ENCODE measurements around the gene PRDX3. TPM values are rescaled to one million over a fixed set of nuclear protein-coding genes. Genes with fewer than 3 reads are reported as not detected.
A peak's percentile ranks its signal among the peaks of the same experiment; 100 is the strongest.

PRDX3 gene
- total RNA-seq, 1 donor from 2014 or later = 103 TPM

GRCh38 chr10:119216127-119216526 lies 37.5 kb upstream of the PRDX3 start:
- TF ChIP-seq CTCF (IDR thresholded peaks at IDR 0.05; ENCODE audit: partially characterized antibody, unreplicated experiment) = no peak
- Mint-ChIP-seq H3K27ac (ENCODE audit: unreplicated experiment) (no peak overlapping the region), H3K27me3 (ENCODE audit: unreplicated experiment) (peaks cover 2% of the 10 kb centered on the region), H3K9me3 (ENCODE audit: unreplicated experiment) (peaks cover 2% of the 10 kb centered on the region), H3K4me3 (ENCODE audit: unreplicated experiment) (no peak overlapping the region), H3K4me1 (ENCODE audit: low read depth, unreplicated experiment) (peaks cover 22% of the 10 kb centered on the region), H3K36me3 (ENCODE audit: unreplicated experiment) (no peaks in the 10 kb centered on the region)
- DNase-seq = no peak

GRCh38 chr10:119215371-119215770 lies 36.8 kb upstream of the PRDX3 start:
- Mint-ChIP-seq H3K27ac (ENCODE audit: unreplicated experiment) (no peak overlapping the region), H3K4me1 (ENCODE audit: low read depth, unreplicated experiment) (peaks cover 27% of the 10 kb centered on the region), H3K9me3 (ENCODE audit: unreplicated experiment) (peaks cover 2% of the 10 kb centered on the region), H3K36me3 (ENCODE audit: unreplicated experiment) (no peaks in the 10 kb centered on the region), H3K27me3 (ENCODE audit: unreplicated experiment) (peaks cover 2% of the 10 kb centered on the region), H3K4me3 (ENCODE audit: unreplicated experiment) (no peak overlapping the region)
- no peak for DNase-seq
- TF ChIP-seq CTCF (IDR thresholded peaks at IDR 0.05; ENCODE audit: partially characterized antibody, unreplicated experiment) = no peak

DNA sequence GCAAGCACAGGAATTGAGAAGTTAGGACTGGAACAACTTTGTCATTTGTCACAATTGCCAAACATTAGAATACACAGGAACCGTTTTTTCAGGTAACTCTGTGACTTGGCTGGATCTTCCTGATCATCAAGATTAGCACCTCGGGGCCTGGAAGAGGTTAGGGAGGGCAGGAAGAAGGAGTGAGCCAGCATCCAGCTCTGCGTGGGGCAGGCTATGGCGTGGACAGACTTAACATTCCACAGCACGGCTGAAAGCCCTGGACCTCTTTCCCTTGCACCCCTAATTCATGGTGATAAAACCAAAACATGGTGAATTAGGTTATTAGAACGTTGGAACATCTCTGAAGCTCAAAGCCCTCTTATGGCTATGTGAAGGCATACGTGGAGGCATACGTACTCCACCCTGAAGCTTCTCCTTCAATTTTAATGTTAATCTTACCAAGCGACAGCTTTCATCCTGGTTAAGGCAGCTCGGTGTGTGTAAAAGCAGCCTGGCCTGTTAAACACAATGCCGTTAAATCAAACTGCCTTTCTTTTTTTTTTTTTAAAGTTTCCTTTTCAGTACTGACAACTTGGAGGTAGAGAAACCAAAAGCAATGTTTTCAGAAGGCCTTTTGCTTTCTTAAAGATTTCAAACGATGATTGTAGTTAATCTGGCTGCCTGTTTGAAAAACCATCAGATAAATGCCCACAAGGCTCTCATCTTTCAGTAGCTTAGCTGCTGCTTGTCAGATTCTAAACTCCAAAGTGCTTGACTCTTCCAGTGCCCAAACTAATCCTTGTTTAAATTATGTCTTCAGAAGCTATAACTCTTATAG lies 33.2 kb upstream of the PRDX3 start:
- DNase-seq = no peak
- Mint-ChIP-seq H3K36me3 (ENCODE audit: unreplicated experiment) (no peaks in the 10 kb centered on the region), H3K27me3 (ENCODE audit: unreplicated experiment) (peaks cover 10% of the 10 kb centered on the region), H3K9me3 (ENCODE audit: unreplicated experiment) (peaks cover 10% of the 10 kb centered on the region), H3K27ac (ENCODE audit: unreplicated experiment) (no peak overlapping the region), H3K4me1 (ENCODE audit: low read depth, unreplicated experiment) (peaks cover 26% of the 10 kb centered on the region), H3K4me3 (ENCODE audit: unreplicated experiment) (peak overlapping the region; percentile 99)
- no peak for TF ChIP-seq CTCF (IDR thresholded peaks at IDR 0.05; ENCODE audit: partially characterized antibody, unreplicated experiment)

GRCh38 chr10:119211176-119211575 lies 32.6 kb upstream of the PRDX3 start:
- no peak for TF ChIP-seq CTCF (IDR thresholded peaks at IDR 0.05; ENCODE audit: partially characterized antibody, unreplicated experiment)
- H3K4me1 Mint-ChIP-seq (ENCODE audit: low read depth, unreplicated experiment) = peaks cover 28% of the 10 kb centered on the region
- DNase-seq = no peak
- H3K9me3 Mint-ChIP-seq (ENCODE audit: unreplicated experiment) = peaks cover 14% of the 10 kb centered on the region
- H3K27ac Mint-ChIP-seq (ENCODE audit: unreplicated experiment) = no peak overlapping the region
- peak overlapping the region; percentile 99 for H3K4me3 Mint-ChIP-seq (ENCODE audit: unreplicated experiment)
- no peaks in the 10 kb centered on the region for H3K36me3 Mint-ChIP-seq (ENCODE audit: unreplicated experiment)
- H3K27me3 Mint-ChIP-seq (ENCODE audit: unreplicated experiment) = peaks cover 13% of the 10 kb centered on the region

- no peak for TF ChIP-seq CTCF (IDR thresholded peaks at IDR 0.05; ENCODE audit: partially characterized antibody, unreplicated experiment)
- H3K4me1 Mint-ChIP-seq (ENCODE audit: low read depth, unreplicated experiment) = peaks cover 30% of the 10 kb centered on the region
- H3K4me3 Mint-ChIP-seq (ENCODE audit: unreplicated experiment) = peak overlapping the region; percentile 99
- H3K36me3 Mint-ChIP-seq (ENCODE audit: unreplicated experiment) = no peaks in the 10 kb centered on the region
- H3K27ac Mint-ChIP-seq (ENCODE audit: unreplicated experiment) = no peak overlapping the region
- DNase-seq = no peak
- H3K9me3 Mint-ChIP-seq (ENCODE audit: unreplicated experiment) = peaks cover 15% of the 10 kb centered on the region
- H3K27me3 Mint-ChIP-seq (ENCODE audit: unreplicated experiment) = peaks cover 16% of the 10 kb centered on the region
Measured at GRCh38 chr10:119210633-119211032, 32.0 kb upstream of the PRDX3 start.
